Lung (tissue), 16 donors: Measurements from ENCODE around the gene UBE2K. TPM values are rescaled to one million over a fixed set of nuclear protein-coding genes. Genes with fewer than 3 reads are reported as not detected.

Source experiments
- ATAC-seq: fragments of 200-7000 bp; cut with Tn5 transposase; one replicate; pipeline ENCODE4 v1.9.1; 2020; ENCODE audit warnings: moderate number of reproducible peaks; ENCODE audit not compliant: insufficient read depth, low FRiP score
- DNase-seq, 3 donors: peaks; one replicate each; pipeline ENCODE4 v3.0.0-alpha.2; 2013 to 2017
- H3K27ac ChIP-seq, 2 donors: one replicate each; pipeline ENCODE4 v1.5.1; 2013; ENCODE audit warnings: mild to moderate bottlenecking in 2 of 2, moderate library complexity in 2 of 2, control low read depth in 1 of 2, inconsistent platforms in 1 of 2, low read depth in 1 of 2, low read length in 1 of 2
- H3K27me3 ChIP-seq, 3 donors: one replicate each; pipeline ENCODE4 v1.5.1; 2013; ENCODE audit warnings: low read length in 2 of 3; ENCODE audit not compliant: control insufficient read depth in 3 of 3, insufficient read depth in 3 of 3
- H3K36me3 ChIP-seq, 4 donors: one replicate each; pipeline ENCODE4 v1.5.1; 2013; ENCODE audit warnings: low read length in 4 of 4, mild to moderate bottlenecking in 1 of 4, moderate library complexity in 1 of 4; ENCODE audit not compliant: control insufficient read depth in 4 of 4, insufficient read depth in 4 of 4
- H3K4me1 ChIP-seq, 5 donors: one replicate each; pipeline ENCODE4 v1.5.1; 2013; ENCODE audit warnings: low read length in 5 of 5, mild to moderate bottlenecking in 2 of 5, moderate library complexity in 1 of 5; ENCODE audit not compliant: control insufficient read depth in 5 of 5, insufficient read depth in 5 of 5
- H3K4me3 ChIP-seq: one replicate; pipeline ENCODE4 v1.5.1; 2013; ENCODE audit warnings: mild to moderate bottlenecking, control low read depth, moderate library complexity
- H3K9ac ChIP-seq, 2 donors: one replicate each; pipeline ENCODE4 v1.5.1; 2013; ENCODE audit warnings: low read length in 2 of 2, control low read depth in 1 of 2; ENCODE audit not compliant: insufficient read depth in 1 of 2
- H3K9me3 ChIP-seq, 4 donors: one replicate each; pipeline ENCODE4 v1.5.1; 2013; ENCODE audit warnings: low read length in 3 of 4, mild to moderate bottlenecking in 1 of 4, moderate library complexity in 1 of 4; ENCODE audit not compliant: control insufficient read depth in 4 of 4, insufficient read depth in 3 of 4
- whole genome bisulfite sequencing, 2 donors: extraction: QIAGEN DNeasy Blood & Tissue Kit; methylation state at CpG; one replicate each; pipeline ENCODE4 v1.1.7; 2013; 5-methylcytosine and 5-hydroxymethylcytosine counted together
- long read RNA-seq, 5 donors: transcript quantifications; one replicate each; lab custom pipeline, GENCODE V29; 2026
- polyA plus RNA-seq, 2 donors: library from polyadenylated mRNA; stranded (reverse); fragments of 200-250 nt; gene quantifications; one replicate each; pipeline ENCODE4 v1.2.1, GENCODE V29; 2013
- total RNA-seq, 2 donors: library from RNA; depleted of rRNA in 1 of 2; stranded (reverse); fragments of >200 nt in 1 of 2; gene quantifications; one replicate each; pipeline ENCODE4 v1.2.1, GENCODE V29; 2014 to 2021
- TF ChIP-seq, protein P1 (sequence below): IDR thresholded peaks from 2 replicates; pipeline ENCODE4 v1.5.1; 2012; ENCODE audit warnings: mild to moderate bottlenecking; ENCODE audit errors: control extremely low read depth, extremely low read depth
- donor health status: control.
- donor health status: control.
- donor health status: Bipolar disorder and iron deficiency.
- donor health status: healthy.
- donor health status: DM: yes; HTN: yes; CAD: no.

Gene UBE2K
- 10 to 100 TPM; 35.2 to 54.6 TPM for total RNA-seq
- 10 to 100 TPM; 32.1 to 34.8 TPM for polyA plus RNA-seq
- long read RNA-seq, donor 1, full-length matches to known transcripts: 23 of 36 reads
- long read RNA-seq, donor 1, partial matches to known transcripts: 13 of 36 reads
- long read RNA-seq, donor 1, other reads (novel, unspliced or antisense): 0 of 36 reads
- long read RNA-seq, donor 2, full-length matches to known transcripts: 9 of 9 reads
- long read RNA-seq, donor 2, partial matches to known transcripts: 0 of 9 reads
- long read RNA-seq, donor 2, other reads (novel, unspliced or antisense): 0 of 9 reads
- long read RNA-seq, donor 3, full-length matches to known transcripts: 9 of 18 reads
- long read RNA-seq, donor 3, partial matches to known transcripts: 9 of 18 reads
- long read RNA-seq, donor 3, other reads (novel, unspliced or antisense): 0 of 18 reads
- long read RNA-seq, donor 4, full-length matches to known transcripts: 15 of 29 reads
- long read RNA-seq, donor 4, partial matches to known transcripts: 14 of 29 reads
- long read RNA-seq, donor 4, other reads (novel, unspliced or antisense): 0 of 29 reads
- long read RNA-seq, donor 5, full-length matches to known transcripts: 24 of 49 reads
- long read RNA-seq, donor 5, partial matches to known transcripts: 16 of 49 reads
- long read RNA-seq, donor 5, other reads (novel, unspliced or antisense): 9 of 49 reads

DNA sequence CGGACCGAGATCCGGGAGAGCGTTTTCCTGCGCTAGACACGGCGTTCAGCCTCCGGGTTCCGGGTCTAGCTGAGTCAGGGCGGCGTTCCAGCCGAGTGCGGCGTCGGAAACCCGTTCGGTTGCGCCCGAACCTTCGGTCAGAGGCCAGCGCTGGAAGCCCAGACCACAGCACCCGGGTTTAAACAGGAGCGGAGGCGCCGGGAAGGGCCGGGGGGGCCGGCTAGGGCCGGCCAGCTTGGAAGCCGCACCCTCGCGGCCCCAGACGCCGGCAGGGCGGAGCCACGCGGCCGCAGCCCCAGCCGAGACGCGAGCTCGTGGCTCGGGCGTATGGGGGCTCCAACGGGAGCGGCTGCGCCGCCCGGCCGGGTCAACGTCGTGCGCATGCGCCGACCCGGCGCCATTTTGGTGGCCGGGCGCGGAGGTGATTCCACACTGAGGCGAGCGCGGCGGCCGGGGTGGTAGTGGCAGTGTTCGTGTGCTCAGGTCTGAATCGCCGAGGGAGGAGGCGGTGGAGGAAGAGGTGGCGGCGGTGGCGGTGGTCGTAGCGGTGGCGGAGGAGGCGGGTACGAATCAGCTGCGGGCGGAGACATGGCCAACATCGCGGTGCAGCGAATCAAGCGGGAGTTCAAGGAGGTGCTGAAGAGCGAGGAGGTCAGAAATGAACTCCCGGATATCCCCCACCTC lies at the start of gene UBE2K:
Gene UBE2K, plus strand, starts transcription at position 397 of the 684 bp plus-strand sequence. Its CDS starts 192 bp downstream, at position 589.
- H3K4me1 ChIP-seq: peaks cover 0 to 26% (median 0%) of the 10 kb centered on the region in 5 donors
- no peaks in the 10 kb centered on the region for H3K9me3 ChIP-seq
- H3K36me3 ChIP-seq: peaks cover 0 to 4% (median under 1%) of the 10 kb centered on the region in 4 donors
- peak within 1 kb of the TSS; percentile 95 for H3K4me3 ChIP-seq
- H3K9ac ChIP-seq: peak within 1 kb of the TSS; percentile 78 to 87
- H3K27ac ChIP-seq: peak within 1 kb of the TSS; percentile 98
- H3K27me3 ChIP-seq: no peaks in the 10 kb centered on the region
- peak; percentile 97 for ATAC-seq
- TF ChIP-seq, protein P1, sequence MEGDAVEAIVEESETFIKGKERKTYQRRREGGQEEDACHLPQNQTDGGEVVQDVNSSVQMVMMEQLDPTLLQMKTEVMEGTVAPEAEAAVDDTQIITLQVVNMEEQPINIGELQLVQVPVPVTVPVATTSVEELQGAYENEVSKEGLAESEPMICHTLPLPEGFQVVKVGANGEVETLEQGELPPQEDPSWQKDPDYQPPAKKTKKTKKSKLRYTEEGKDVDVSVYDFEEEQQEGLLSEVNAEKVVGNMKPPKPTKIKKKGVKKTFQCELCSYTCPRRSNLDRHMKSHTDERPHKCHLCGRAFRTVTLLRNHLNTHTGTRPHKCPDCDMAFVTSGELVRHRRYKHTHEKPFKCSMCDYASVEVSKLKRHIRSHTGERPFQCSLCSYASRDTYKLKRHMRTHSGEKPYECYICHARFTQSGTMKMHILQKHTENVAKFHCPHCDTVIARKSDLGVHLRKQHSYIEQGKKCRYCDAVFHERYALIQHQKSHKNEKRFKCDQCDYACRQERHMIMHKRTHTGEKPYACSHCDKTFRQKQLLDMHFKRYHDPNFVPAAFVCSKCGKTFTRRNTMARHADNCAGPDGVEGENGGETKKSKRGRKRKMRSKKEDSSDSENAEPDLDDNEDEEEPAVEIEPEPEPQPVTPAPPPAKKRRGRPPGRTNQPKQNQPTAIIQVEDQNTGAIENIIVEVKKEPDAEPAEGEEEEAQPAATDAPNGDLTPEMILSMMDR: no peak
- DNase-seq: peak; percentile 90 to 94 (median 90)
- WGBS, 2 donors: 0% methylated on average over 82 to 84 of the region's 84 CpGs

- H3K4me3 ChIP-seq: no peak overlapping the region
- H3K36me3 ChIP-seq: no peaks in the 10 kb centered on the region
- no peaks in the 10 kb centered on the region for H3K9me3 ChIP-seq
- TF ChIP-seq, protein P1: no peak
- no peak for ATAC-seq
- 83 to 84% methylated on average over 3 of the region's 3 CpGs for WGBS, 2 donors
- H3K4me1 ChIP-seq: no peaks in the 10 kb centered on the region
- H3K27me3 ChIP-seq: no peaks in the 10 kb centered on the region
- no peak overlapping the region for H3K9ac ChIP-seq
- DNase-seq: no peak
- no peak overlapping the region for H3K27ac ChIP-seq
Measured at GRCh38 chr4:39648213-39648612, 49.7 kb upstream of the UBE2K start.

DNA sequence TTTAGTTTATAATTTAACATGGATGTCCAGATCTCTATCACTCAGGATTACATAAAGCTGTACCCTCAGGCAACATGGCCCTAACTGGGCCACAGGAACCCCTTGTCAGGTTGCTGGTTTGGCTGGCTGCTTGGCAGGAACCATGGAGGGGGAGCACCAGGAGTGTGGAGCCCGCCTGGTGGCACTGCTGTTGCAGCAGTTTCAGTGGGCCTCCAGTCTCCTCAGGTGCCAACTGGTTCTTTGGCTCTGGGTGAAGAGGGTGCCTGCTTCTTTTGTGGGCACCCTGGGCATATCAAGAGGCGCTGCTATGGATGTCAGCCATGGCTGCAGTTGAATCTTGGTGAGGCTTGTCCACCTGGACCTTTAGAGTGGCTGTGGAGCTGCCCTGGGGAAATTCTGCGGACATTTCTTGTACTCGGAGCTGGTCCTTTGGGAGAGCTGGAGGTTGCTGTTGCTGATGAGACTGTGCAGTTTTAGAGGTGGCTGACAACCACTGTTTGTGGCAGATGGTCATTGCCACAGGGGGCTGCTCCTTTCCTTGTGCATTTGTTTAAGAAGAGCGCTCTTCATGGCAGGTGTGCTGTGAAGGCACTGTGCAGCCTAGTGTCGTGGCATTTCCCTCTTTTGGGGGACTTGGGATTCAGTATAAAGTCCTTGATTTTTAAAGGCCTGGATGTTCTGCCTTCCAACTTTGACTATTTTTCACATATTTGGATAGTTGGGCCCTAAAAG lies 48.9 kb upstream of the UBE2K start:
- TF ChIP-seq, protein P1: no peak
- 95 to 96% methylated on average over 6 of the region's 6 CpGs for WGBS, 2 donors
- Histone ChIP-seq H3K4me3 (no peak overlapping the region), H3K27ac (no peak overlapping the region), H3K4me1 (no peaks in the 10 kb centered on the region), H3K9ac (no peak overlapping the region), H3K9me3 (no peaks in the 10 kb centered on the region), H3K36me3 (no peaks in the 10 kb centered on the region), H3K27me3 (no peaks in the 10 kb centered on the region)
- DNase-seq (no peak), ATAC-seq (no peak)
